Measurements from ENCODE around the gene ASB13.

- TF ChIP-seq CTCF (IDR thresholded peaks at IDR 0.05) (no peak), POLR2A (IDR thresholded peaks at IDR 0.05) (no peak), POLR2AphosphoS5 (IDR thresholded peaks at IDR 0.05) (no peak)
Measured at GRCh38 chr10:5670662-5671375, 4.4 kb upstream of the ASB13 start.
